ENCODE measurements around the gene PRKCQ. TPM values are rescaled to one million over a fixed set of nuclear protein-coding genes. Genes with fewer than 3 reads are reported as not detected.

The PRKCQ gene
- total RNA-seq, 1 donor from 2014 or later, result 23.9 TPM

GRCh38 chr10:6406220-6407033 lies 173.6 kb downstream of the PRKCQ start:
- peak; percentile 35 for DNase-seq (ENCODE audit: low read depth)

- DNase-seq (ENCODE audit: low read depth), result no peak
Observed at GRCh38 chr10:6405713-6406112, 174.4 kb downstream of the PRKCQ start.

GRCh38 chr10:6404127-6405072 lies 175.7 kb downstream of the PRKCQ start:
- DNase-seq (ENCODE audit: low read depth), result no peak

GRCh38 chr10:6402960-6403359 lies 177.1 kb downstream of the PRKCQ start:
- no peak for DNase-seq (ENCODE audit: low read depth)

- no peak for DNase-seq (ENCODE audit: low read depth)
Observed at GRCh38 chr10:6402349-6402709, 177.7 kb downstream of the PRKCQ start.

GRCh38 chr10:6401558-6402348 lies 178.3 kb downstream of the PRKCQ start:
- peak; percentile 86 for DNase-seq (ENCODE audit: low read depth)

- DNase-seq (ENCODE audit: low read depth), result peak; percentile 15
Observed at GRCh38 chr10:6400821-6401465, 179.1 kb downstream of the PRKCQ start.

GRCh38 chr10:6400331-6400730 lies 179.7 kb downstream of the PRKCQ start:
- DNase-seq (ENCODE audit: low read depth), result no peak

GRCh38 chr10:6399879-6400278 lies 180.2 kb downstream of the PRKCQ start:
- DNase-seq (ENCODE audit: low read depth), result no peak

- DNase-seq (ENCODE audit: low read depth), result peak; percentile 63
Observed at GRCh38 chr10:6399231-6399741, 180.8 kb downstream of the PRKCQ start.

GRCh38 chr10:6398399-6398798 lies 181.7 kb downstream of the PRKCQ start:
- no peak for DNase-seq (ENCODE audit: low read depth)

- peak; percentile 18 for DNase-seq (ENCODE audit: low read depth)
Observed at GRCh38 chr10:6396652-6397051, 183.4 kb downstream of the PRKCQ start.

GRCh38 chr10:6396226-6396625 lies 183.8 kb downstream of the PRKCQ start:
- DNase-seq (ENCODE audit: low read depth), result no peak

- no peak for DNase-seq (ENCODE audit: low read depth)
Observed at GRCh38 chr10:6395606-6396005, 184.5 kb downstream of the PRKCQ start.

- no peak for DNase-seq (ENCODE audit: low read depth)
Observed at GRCh38 chr10:6394084-6394483, 186.0 kb downstream of the PRKCQ start.

- no peak for DNase-seq (ENCODE audit: low read depth)
Observed at GRCh38 chr10:6393168-6393567, 186.9 kb downstream of the PRKCQ start.

- DNase-seq (ENCODE audit: low read depth), result no peak
Observed at GRCh38 chr10:6390213-6390845, 189.7 kb downstream of the PRKCQ start.

GRCh38 chr10:6388261-6388893 lies 191.7 kb downstream of the PRKCQ start:
- DNase-seq (ENCODE audit: low read depth), result peak; percentile 40

- no peak for DNase-seq (ENCODE audit: low read depth)
Observed at GRCh38 chr10:6386960-6387359, 193.1 kb downstream of the PRKCQ start.

- no peak for DNase-seq (ENCODE audit: low read depth)
Observed at GRCh38 chr10:6386346-6386745, 193.7 kb downstream of the PRKCQ start.

All from renal cortical epithelial cell (primary cell).